ENCODE results near the gene RGS2. TPM values are rescaled to one million over a fixed set of nuclear protein-coding genes. Genes with fewer than 3 reads are reported as not detected.

RGS2 gene
- total RNA-seq, 6 experiments from 2014 or later: 4.4 to 7.6 (median 5.9) TPM

- Mint-ChIP-seq H3K36me3 (ENCODE audit: low read depth) (no peaks in the 10 kb centered on the region), H3K27ac (no peak overlapping the region), H3K4me3 (no peak overlapping the region)
These were observed 37.5 kb upstream of the RGS2 start for GRCh38 chr1:192771341-192771740.

DNA sequence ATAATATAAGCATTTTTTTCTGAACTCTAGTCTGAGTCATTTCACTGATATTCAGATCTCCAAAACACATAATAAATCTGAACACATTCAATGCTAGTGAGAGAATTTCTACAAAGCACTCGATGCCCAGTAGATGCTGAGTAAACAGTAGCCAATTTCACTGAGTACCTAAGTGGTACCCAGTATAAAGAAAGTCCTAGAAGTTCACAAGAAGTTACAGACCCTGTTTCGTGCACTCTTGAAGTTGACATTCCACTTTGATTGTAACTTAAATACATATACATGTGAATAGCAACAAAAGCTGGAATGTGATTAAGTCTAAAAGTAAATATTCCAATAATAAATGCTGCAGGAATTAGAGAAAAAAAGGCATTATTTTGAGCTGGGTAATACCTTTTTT, 33.2 kb upstream of the RGS2 start:
- no peaks in the 10 kb centered on the region for H3K36me3 Mint-ChIP-seq (ENCODE audit: low read depth)
- H3K27ac Mint-ChIP-seq: no peak overlapping the region
- no peak overlapping the region for H3K4me3 Mint-ChIP-seq
- no peaks in the 10 kb centered on the region; the same call in 1 of the 2 replicates for H3K9me3 Mint-ChIP-seq
- TF ChIP-seq, protein P1, sequence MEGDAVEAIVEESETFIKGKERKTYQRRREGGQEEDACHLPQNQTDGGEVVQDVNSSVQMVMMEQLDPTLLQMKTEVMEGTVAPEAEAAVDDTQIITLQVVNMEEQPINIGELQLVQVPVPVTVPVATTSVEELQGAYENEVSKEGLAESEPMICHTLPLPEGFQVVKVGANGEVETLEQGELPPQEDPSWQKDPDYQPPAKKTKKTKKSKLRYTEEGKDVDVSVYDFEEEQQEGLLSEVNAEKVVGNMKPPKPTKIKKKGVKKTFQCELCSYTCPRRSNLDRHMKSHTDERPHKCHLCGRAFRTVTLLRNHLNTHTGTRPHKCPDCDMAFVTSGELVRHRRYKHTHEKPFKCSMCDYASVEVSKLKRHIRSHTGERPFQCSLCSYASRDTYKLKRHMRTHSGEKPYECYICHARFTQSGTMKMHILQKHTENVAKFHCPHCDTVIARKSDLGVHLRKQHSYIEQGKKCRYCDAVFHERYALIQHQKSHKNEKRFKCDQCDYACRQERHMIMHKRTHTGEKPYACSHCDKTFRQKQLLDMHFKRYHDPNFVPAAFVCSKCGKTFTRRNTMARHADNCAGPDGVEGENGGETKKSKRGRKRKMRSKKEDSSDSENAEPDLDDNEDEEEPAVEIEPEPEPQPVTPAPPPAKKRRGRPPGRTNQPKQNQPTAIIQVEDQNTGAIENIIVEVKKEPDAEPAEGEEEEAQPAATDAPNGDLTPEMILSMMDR (IDR thresholded peaks at IDR 0.05): no peak
- no peak for DNase-seq
- H3K4me1 Mint-ChIP-seq (ENCODE audit: low read depth): no peaks in the 10 kb centered on the region
- no peaks in the 10 kb centered on the region; the same call in 1 of the 2 replicates for H3K27me3 Mint-ChIP-seq (ENCODE audit: insufficient read depth)

More at GRCh38 chr1:192771341-192771740, 37.5 kb upstream of the RGS2 start:
- Mint-ChIP-seq H3K4me1 (ENCODE audit: low read depth) (peaks cover 18% of the 10 kb centered on the region), H3K27me3 (ENCODE audit: insufficient read depth) (no peaks in the 10 kb centered on the region), H3K9me3 (no peaks in the 10 kb centered on the region)
- TF ChIP-seq, protein P1 (IDR thresholded peaks at IDR 0.05): no peak
- no peak for DNase-seq

GRCh38 chr1:192776206-192776605, 32.6 kb upstream of the RGS2 start:
- DNase-seq: no peak
- Mint-ChIP-seq H3K4me1 (ENCODE audit: low read depth) (no peaks in the 10 kb centered on the region), H3K36me3 (ENCODE audit: low read depth) (no peaks in the 10 kb centered on the region), H3K27ac (no peak overlapping the region), H3K27me3 (ENCODE audit: insufficient read depth) (no peaks in the 10 kb centered on the region; the same call in 1 of the 2 replicates), H3K4me3 (no peak overlapping the region), H3K9me3 (no peaks in the 10 kb centered on the region; the same call in 1 of the 2 replicates)
- TF ChIP-seq, protein P1 (IDR thresholded peaks at IDR 0.05): no peak

DNA sequence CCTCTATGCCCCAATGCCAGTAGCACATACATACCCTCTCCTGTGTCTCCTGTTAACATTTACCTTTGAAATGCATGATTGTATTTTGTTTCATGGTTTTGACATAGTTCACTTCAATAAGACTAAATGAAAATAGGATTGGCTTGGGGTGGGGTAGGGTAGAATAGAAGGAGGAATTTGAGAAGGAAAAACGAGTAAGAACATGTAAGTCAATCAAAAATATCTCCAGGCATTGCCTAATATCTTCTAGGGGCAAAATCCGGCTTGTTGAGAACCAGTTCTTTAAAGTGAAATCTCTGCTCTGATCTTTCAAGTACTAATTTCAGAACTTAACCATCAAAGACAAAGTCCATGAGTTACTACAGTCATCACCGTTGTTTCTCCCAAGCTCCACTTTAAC, 31.8 kb upstream of the RGS2 start:
- Mint-ChIP-seq H3K4me1 (ENCODE audit: low read depth) (no peaks in the 10 kb centered on the region), H3K9me3 (no peaks in the 10 kb centered on the region; the same call in 1 of the 2 replicates), H3K4me3 (no peak overlapping the region), H3K27me3 (ENCODE audit: insufficient read depth) (no peaks in the 10 kb centered on the region; the same call in 1 of the 2 replicates), H3K27ac (no peak overlapping the region), H3K36me3 (ENCODE audit: low read depth) (no peaks in the 10 kb centered on the region)
- TF ChIP-seq, protein P1 (IDR thresholded peaks at IDR 0.05): no peak
- no peak for DNase-seq

- Mint-ChIP-seq H3K27me3 (ENCODE audit: insufficient read depth) (no peaks in the 10 kb centered on the region; the same call in 1 of the 2 replicates), H3K4me1 (ENCODE audit: low read depth) (peaks cover 10% of the 10 kb centered on the region), H3K9me3 (no peaks in the 10 kb centered on the region; the same call in 1 of the 2 replicates), H3K4me3 (no peak overlapping the region), H3K36me3 (ENCODE audit: low read depth) (no peaks in the 10 kb centered on the region), H3K27ac (no peak overlapping the region)
- no peak for DNase-seq
- TF ChIP-seq, protein P1 (IDR thresholded peaks at IDR 0.05): no peak
These were observed 25.0 kb upstream of the RGS2 start for GRCh38 chr1:192783791-192784190.
